Measurements from ENCODE around the gene DISP2. TPM values are rescaled to one million over a fixed set of nuclear protein-coding genes. Genes with fewer than 3 reads are reported as not detected.

DISP2 gene
- total RNA-seq, 2 donors from 2014 or later: 0.04 to 0.40 TPM

- no peak overlapping the region for H3K27ac Mint-ChIP-seq
- no peak overlapping the region for H3K4me3 Mint-ChIP-seq
- no peak for TF ChIP-seq CTCF (conservative IDR thresholded peaks at IDR 0.05)
- DNase-seq: no peak
- Histone ChIP-seq H3K4me3 (ENCODE audit: low read length) (no peak overlapping the region), H3K9ac (ENCODE audit: extremely low read depth, low read length, poor library complexity, severe bottlenecking) (no peak overlapping the region), H3K36me3 (ENCODE audit: control insufficient read depth, insufficient read depth, low read length) (peaks cover 70% of the 10 kb centered on the region), H3K27ac (ENCODE audit: low read depth, low read length) (no peak overlapping the region), H3K9me3 (ENCODE audit: control insufficient read depth, low read length) (no peaks in the 10 kb centered on the region), H3K27me3 (ENCODE audit: control insufficient read depth, insufficient read depth, low read length, poor library complexity, severe bottlenecking) (no peaks in the 10 kb centered on the region), H3K4me1 (ENCODE audit: control insufficient read depth, insufficient read depth, low read length) (no peaks in the 10 kb centered on the region)
- H3K36me3 Mint-ChIP-seq (ENCODE audit: low read depth): peaks cover 71% of the 10 kb centered on the region
- WGBS, 2 experiments (ENCODE audit: insufficient coverage in 1 of 2, insufficient read length in 1 of 2): 93 to 96% methylated on average over 4 to 10 of the region's 10 CpGs
- no peaks in the 10 kb centered on the region for H3K9me3 Mint-ChIP-seq
- H3K4me1 Mint-ChIP-seq: no peaks in the 10 kb centered on the region
- no peaks in the 10 kb centered on the region for H3K27me3 Mint-ChIP-seq (ENCODE audit: insufficient read depth)
Measured at GRCh38 chr15:40415226-40415625, 57.2 kb downstream of the DISP2 start.

GRCh38 chr15:40416056-40416455, 58.0 kb downstream of the DISP2 start:
- H3K4me1 ChIP-seq (ENCODE audit: control insufficient read depth, insufficient read depth, low read length): no peaks in the 10 kb centered on the region
- 95 to 97% methylated on average over 12 to 14 of the region's 14 CpGs for WGBS, 2 experiments (ENCODE audit: insufficient coverage in 1 of 2, insufficient read length in 1 of 2)
- H3K4me3 ChIP-seq (ENCODE audit: low read length): no peak overlapping the region
- no peak for DNase-seq
- no peak for TF ChIP-seq CTCF (conservative IDR thresholded peaks at IDR 0.05)
- Mint-ChIP-seq H3K27me3 (ENCODE audit: insufficient read depth) (peaks cover 2% of the 10 kb centered on the region), H3K36me3 (ENCODE audit: low read depth) (peaks cover 62% of the 10 kb centered on the region), H3K4me1 (peaks cover 3% of the 10 kb centered on the region), H3K4me3 (no peak overlapping the region), H3K27ac (no peak overlapping the region), H3K9me3 (no peaks in the 10 kb centered on the region)
- no peaks in the 10 kb centered on the region for H3K27me3 ChIP-seq (ENCODE audit: control insufficient read depth, insufficient read depth, low read length, poor library complexity, severe bottlenecking)
- no peak overlapping the region for H3K9ac ChIP-seq (ENCODE audit: extremely low read depth, low read length, poor library complexity, severe bottlenecking)
- H3K9me3 ChIP-seq (ENCODE audit: control insufficient read depth, low read length): no peaks in the 10 kb centered on the region
- no peak overlapping the region for H3K27ac ChIP-seq (ENCODE audit: low read depth, low read length)
- H3K36me3 ChIP-seq (ENCODE audit: control insufficient read depth, insufficient read depth, low read length): peaks cover 62% of the 10 kb centered on the region

- no peaks in the 10 kb centered on the region for H3K27me3 ChIP-seq (ENCODE audit: control insufficient read depth, insufficient read depth, low read length, poor library complexity, severe bottlenecking)
- no peak for DNase-seq
- Mint-ChIP-seq H3K4me1 (peaks cover 6% of the 10 kb centered on the region), H3K36me3 (ENCODE audit: low read depth) (peaks cover 45% of the 10 kb centered on the region), H3K27me3 (ENCODE audit: insufficient read depth) (peaks cover 2% of the 10 kb centered on the region), H3K27ac (no peak overlapping the region), H3K4me3 (no peak overlapping the region), H3K9me3 (no peaks in the 10 kb centered on the region)
- no peak overlapping the region for H3K4me3 ChIP-seq (ENCODE audit: low read length)
- H3K9me3 ChIP-seq (ENCODE audit: control insufficient read depth, low read length): no peaks in the 10 kb centered on the region
- H3K9ac ChIP-seq (ENCODE audit: extremely low read depth, low read length, poor library complexity, severe bottlenecking): no peak overlapping the region
- TF ChIP-seq CTCF (conservative IDR thresholded peaks at IDR 0.05): peak; percentile 27
- peaks cover 6% of the 10 kb centered on the region for H3K4me1 ChIP-seq (ENCODE audit: control insufficient read depth, insufficient read depth, low read length)
- no peak overlapping the region for H3K27ac ChIP-seq (ENCODE audit: low read depth, low read length)
- peaks cover 43% of the 10 kb centered on the region for H3K36me3 ChIP-seq (ENCODE audit: control insufficient read depth, insufficient read depth, low read length)
- 93 to 99% methylated on average over 3 to 10 of the region's 10 CpGs for WGBS, 2 experiments (ENCODE audit: insufficient coverage in 1 of 2, insufficient read length in 1 of 2)
Measured at GRCh38 chr15:40418126-40418525, 60.1 kb downstream of the DISP2 start.

Measured in endodermal cell (in vitro differentiated cells).